GM18505 (cell line): Measurements from ENCODE around the gene FNBP1.
"Not testable (repeated sequence)": the region's sequence is repeated elsewhere in the genome, so short reads cannot be mapped to it uniquely, and the experiment has no call there.

Experiments used
- ATAC-seq: cut with Tn5 transposase; IDR thresholded peaks from one replicate; pipeline ENCODE4 v1.9.1; 2021; ENCODE audit not compliant: unreplicated experiment
- POLR2A ChIP-seq: IDR thresholded peaks from 4 replicates; pipeline ENCODE4 v1.6.1; 2011; ENCODE audit warnings: borderline replicate concordance; ENCODE audit not compliant: insufficient read depth, insufficient read length; ENCODE audit errors: extremely low read depth

Gene FNBP1

GRCh38 chr9:130023144-130023787 is 19.7 kb downstream of the FNBP1 start:
- ATAC-seq, result no peak
- peak; percentile 59 for TF ChIP-seq POLR2A

GRCh38 chr9:130022566-130023143 is 20.3 kb downstream of the FNBP1 start:
- no peak for ATAC-seq
- no peak for TF ChIP-seq POLR2A

- ATAC-seq, result not testable (repeated sequence)
Observed at GRCh38 chr9:130021842-130022241, 21.1 kb downstream of the FNBP1 start.

GRCh38 chr9:130021123-130021522 is 21.9 kb downstream of the FNBP1 start:
- TF ChIP-seq POLR2A, result no peak
- no peak for ATAC-seq

GRCh38 chr9:130020618-130021017 is 22.4 kb downstream of the FNBP1 start:
- no peak for TF ChIP-seq POLR2A
- ATAC-seq, result no peak

- TF ChIP-seq POLR2A, result no peak
- ATAC-seq, result no peak
Observed at GRCh38 chr9:130018265-130018664, 24.7 kb downstream of the FNBP1 start.

- ATAC-seq, result not testable (repeated sequence)
Observed at GRCh38 chr9:130017510-130017909, 25.5 kb downstream of the FNBP1 start.

- no peak for TF ChIP-seq POLR2A
- ATAC-seq, result no peak
Observed at GRCh38 chr9:130017076-130017475, 25.9 kb downstream of the FNBP1 start.

- TF ChIP-seq POLR2A, result no peak
- no peak for ATAC-seq
Observed at GRCh38 chr9:130015353-130016019, 27.5 kb downstream of the FNBP1 start.

- no peak for ATAC-seq
- no peak for TF ChIP-seq POLR2A
Observed at GRCh38 chr9:130013326-130013725, 29.7 kb downstream of the FNBP1 start.

- peak; percentile 33 for ATAC-seq
- TF ChIP-seq POLR2A, result peak; percentile 58
Observed at GRCh38 chr9:130010151-130010988, 32.6 kb downstream of the FNBP1 start.

GRCh38 chr9:130009546-130009945 is 33.4 kb downstream of the FNBP1 start:
- ATAC-seq, result not testable (repeated sequence)

GRCh38 chr9:130008538-130008937 is 34.5 kb downstream of the FNBP1 start:
- no peak for ATAC-seq
- TF ChIP-seq POLR2A, result no peak

- ATAC-seq, result not testable (repeated sequence)
Observed at GRCh38 chr9:130006952-130007351, 36.0 kb downstream of the FNBP1 start.
